PC-9 (cell line): ENCODE data around the gene GALNT2.

ENCODE experiments used
- CTCF ChIP-seq: fragments of 200-600 bp; sonication (generic); conservative IDR thresholded peaks from 2 replicates; pipeline ENCODE4 v1.6.1; 2017; ENCODE audit warnings: mixed run types, antibody characterized with exemption, mild to moderate bottlenecking, moderate library complexity
- EZH2 ChIP-seq: fragments of 200-600 bp; sonication (generic); IDR thresholded peaks from 2 replicates; pipeline ENCODE4 v1.8.0; 2017; ENCODE audit warnings: antibody characterized with exemption, low read depth

- no peak for TF ChIP-seq CTCF
- no peak for TF ChIP-seq EZH2
Observed at GRCh38 chr1:230097370-230097769, 30.3 kb downstream of the GALNT2 start.
